Tibial nerve (tissue), 3 donors: ENCODE results near the gene UQCRFS1.

Experiments used
- EP300 ChIP-seq, 2 donors: sonication (generic); formaldehyde crosslinking; IDR thresholded peaks; one replicate each; pipeline ENCODE4 v1.6.1; 2017; ENCODE audit warnings: antibody characterized with exemption in 2 of 2, mild to moderate bottlenecking in 1 of 2
- POLR2A ChIP-seq, 2 donors: fragments of 450-650 bp; IDR thresholded peaks; one replicate each; pipeline ENCODE4 v1.6.1; 2017; ENCODE audit warnings: antibody characterized with exemption in 2 of 2, mild to moderate bottlenecking in 2 of 2, moderate library complexity in 2 of 2

DNA sequence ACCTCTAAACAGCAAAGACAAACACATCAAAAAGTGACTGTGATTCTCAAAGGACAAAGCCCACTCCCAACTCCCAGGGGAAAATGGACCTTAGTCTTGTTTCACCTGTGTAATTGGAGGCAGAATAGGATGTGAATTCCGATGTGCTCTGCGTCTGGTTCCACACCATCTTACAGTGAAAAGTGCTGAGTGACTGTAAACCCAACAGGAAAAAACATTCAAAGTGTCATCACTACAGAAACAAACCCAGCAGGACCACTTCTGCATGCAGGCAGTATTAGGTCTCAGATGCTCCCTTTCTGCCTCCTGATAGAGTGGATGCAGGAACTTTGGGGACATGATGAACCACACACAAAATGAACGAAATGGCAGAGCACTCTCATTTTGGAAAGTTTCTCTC is 6.5 kb downstream of the UQCRFS1 start:
- TF ChIP-seq EP300 (IDR thresholded peaks at IDR 0.05) (no peak), POLR2A (IDR thresholded peaks at IDR 0.05) (no peak)
